ENCODE data around the gene KANSL3. TPM values are rescaled to one million over a fixed set of nuclear protein-coding genes. Genes with fewer than 3 reads are reported as not detected.
A peak's percentile ranks its signal among the peaks of the same experiment; 100 is the strongest.

The KANSL3 gene
- total RNA-seq, 4 donors from 2014 or later = 20.1 to 39.6 (median 36.0) TPM

DNA sequence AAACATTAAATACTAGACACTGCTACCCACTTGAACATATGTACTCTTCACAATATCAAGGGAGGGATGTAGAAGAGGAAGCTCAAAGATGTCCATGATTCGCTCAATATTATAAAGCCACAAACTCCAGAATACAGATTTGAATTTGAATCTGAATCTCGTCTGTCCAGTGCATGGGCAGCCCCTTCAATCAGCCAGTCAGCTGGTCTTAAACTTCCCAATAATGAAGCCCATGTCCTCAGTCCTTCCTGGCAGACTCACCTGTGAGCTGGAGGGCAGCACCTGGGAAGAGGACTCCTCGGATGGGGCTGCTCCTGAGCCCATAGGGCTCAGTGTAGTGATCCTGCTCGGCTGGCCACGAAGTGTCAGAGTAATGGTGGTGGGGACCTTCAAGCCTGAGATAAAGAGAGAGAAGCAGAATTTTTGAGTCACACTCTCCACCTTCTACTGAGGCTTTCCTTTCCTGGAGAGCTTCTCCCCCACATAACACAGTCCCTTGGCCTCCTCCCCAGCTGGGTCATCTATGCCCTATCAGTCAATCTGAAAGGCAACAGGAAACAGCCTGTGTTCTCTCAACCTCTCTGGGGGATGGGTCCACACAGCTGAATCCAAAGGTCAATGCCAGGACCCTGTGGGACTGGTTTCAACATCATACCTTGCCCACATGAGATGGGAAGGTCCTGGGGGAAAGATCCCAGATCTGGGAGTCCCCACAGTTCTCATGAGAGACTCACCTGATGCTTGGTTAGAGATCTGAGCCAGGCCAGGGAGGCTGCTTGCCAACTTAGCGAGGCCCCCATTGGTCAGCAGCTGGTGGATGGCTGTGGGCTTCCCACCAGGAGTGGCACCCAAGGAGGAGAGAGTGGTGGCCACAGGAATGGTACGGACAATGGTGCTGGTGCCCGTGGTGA lies 36.5 kb downstream of the KANSL3 start:
- no peak overlapping the region for H3K4me3 ChIP-seq (ENCODE audit: low read depth, poor library complexity, severe bottlenecking)
- WGBS, 2 donors = 86% methylated on average over 8 of the region's 8 CpGs
- TF ChIP-seq POLR2A (IDR thresholded peaks at IDR 0.05) = no peak
- TF ChIP-seq, protein P1, sequence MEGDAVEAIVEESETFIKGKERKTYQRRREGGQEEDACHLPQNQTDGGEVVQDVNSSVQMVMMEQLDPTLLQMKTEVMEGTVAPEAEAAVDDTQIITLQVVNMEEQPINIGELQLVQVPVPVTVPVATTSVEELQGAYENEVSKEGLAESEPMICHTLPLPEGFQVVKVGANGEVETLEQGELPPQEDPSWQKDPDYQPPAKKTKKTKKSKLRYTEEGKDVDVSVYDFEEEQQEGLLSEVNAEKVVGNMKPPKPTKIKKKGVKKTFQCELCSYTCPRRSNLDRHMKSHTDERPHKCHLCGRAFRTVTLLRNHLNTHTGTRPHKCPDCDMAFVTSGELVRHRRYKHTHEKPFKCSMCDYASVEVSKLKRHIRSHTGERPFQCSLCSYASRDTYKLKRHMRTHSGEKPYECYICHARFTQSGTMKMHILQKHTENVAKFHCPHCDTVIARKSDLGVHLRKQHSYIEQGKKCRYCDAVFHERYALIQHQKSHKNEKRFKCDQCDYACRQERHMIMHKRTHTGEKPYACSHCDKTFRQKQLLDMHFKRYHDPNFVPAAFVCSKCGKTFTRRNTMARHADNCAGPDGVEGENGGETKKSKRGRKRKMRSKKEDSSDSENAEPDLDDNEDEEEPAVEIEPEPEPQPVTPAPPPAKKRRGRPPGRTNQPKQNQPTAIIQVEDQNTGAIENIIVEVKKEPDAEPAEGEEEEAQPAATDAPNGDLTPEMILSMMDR (IDR thresholded peaks at IDR 0.05) = peak in 1 of 3 donors; percentile 27
- DNase-seq (ENCODE audit: low spot score in 2 of 2) = no peak
- intact Hi-C loops (cut with DNase I; ENCODE audit: low total_unique reads) = no loop called here

DNA sequence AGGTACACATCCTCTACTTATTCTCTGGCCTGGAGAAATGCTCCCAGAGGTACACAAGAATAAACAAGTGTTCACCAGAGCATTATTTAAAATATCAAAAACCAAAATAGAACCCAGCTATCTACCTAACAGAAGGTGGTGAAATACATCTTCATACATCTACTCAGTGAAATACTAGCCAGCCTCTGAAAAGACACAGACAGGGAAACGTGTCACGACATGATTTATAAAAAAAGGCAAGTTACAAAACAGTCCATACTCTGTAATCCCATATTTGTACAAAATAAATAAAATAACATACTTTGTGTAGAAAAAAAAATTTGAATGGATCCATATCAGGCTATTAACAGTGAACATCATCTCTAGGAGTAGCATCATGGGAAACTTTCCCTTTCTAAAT lies 38.2 kb downstream of the KANSL3 start:
- intact Hi-C loops (cut with DNase I; ENCODE audit: low total_unique reads) = no loop called here
- no peak overlapping the region for H3K4me3 ChIP-seq (ENCODE audit: low read depth, poor library complexity, severe bottlenecking)
- 68 to 74% methylated on average over 2 of the region's 2 CpGs for WGBS, 2 donors
- DNase-seq (ENCODE audit: low spot score in 2 of 2) = no peak
- TF ChIP-seq, protein P1 (IDR thresholded peaks at IDR 0.05) = no peak
- no peak for TF ChIP-seq POLR2A (IDR thresholded peaks at IDR 0.05)

DNA sequence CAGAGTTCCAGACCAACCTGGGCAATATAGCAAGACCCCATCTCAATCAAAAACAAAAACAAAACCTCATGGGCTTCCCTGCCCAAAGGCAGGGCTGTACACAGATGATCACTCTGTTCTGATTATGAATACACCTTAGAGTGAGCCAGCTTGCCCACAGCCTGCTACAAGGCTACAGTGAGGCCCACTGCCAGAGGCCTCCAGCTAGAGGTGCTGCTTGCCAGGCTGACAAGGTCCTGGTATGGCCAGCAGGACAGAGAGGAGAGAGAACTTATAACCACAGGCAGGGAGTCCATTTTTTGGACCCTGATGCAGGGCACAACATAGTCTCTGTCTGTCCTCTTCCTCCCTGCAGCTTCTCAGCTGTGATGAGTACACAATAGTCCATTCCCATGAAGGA lies 41.5 kb downstream of the KANSL3 start:
- intact Hi-C loops (cut with DNase I; ENCODE audit: low total_unique reads) = no loop called here
- TF ChIP-seq, protein P1 (IDR thresholded peaks at IDR 0.05) = no peak
- no peak for TF ChIP-seq POLR2A (IDR thresholded peaks at IDR 0.05)
- DNase-seq (ENCODE audit: low spot score in 2 of 2) = no peak
- no peak overlapping the region for H3K4me3 ChIP-seq (ENCODE audit: low read depth, poor library complexity, severe bottlenecking)

DNA sequence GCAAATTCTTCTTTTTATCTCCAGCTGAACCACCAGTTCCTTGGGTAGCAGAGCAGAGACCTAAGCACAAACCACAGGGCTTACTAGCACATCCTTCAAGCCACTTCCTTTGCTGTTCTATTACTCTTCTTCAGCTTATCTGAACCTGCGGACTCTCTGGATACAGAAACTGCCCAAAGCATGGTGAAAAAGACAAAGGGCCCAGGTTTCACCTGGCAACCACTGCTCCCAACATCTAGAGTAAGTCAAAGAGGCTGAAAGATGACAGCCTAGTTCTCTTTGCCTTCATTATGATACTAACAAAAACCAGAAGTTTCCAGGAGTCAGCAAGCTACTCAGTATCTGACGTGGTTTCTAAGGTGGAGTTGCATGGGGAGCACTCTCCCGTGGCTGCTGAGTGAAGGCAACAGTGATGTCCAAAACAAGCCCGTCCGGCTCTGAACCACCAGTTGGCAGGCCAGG lies 43.4 kb downstream of the KANSL3 start:
- no peak for DNase-seq (ENCODE audit: low spot score in 2 of 2)
- H3K4me3 ChIP-seq (ENCODE audit: low read depth, poor library complexity, severe bottlenecking) = no peak overlapping the region
- intact Hi-C loops (cut with DNase I; ENCODE audit: low total_unique reads) = no loop called here
- 77 to 89% methylated on average over 5 of the region's 5 CpGs for whole genome bisulfite sequencing, 2 donors
- no peak for TF ChIP-seq POLR2A (IDR thresholded peaks at IDR 0.05)
- TF ChIP-seq, protein P1 (IDR thresholded peaks at IDR 0.05) = no peak

DNA sequence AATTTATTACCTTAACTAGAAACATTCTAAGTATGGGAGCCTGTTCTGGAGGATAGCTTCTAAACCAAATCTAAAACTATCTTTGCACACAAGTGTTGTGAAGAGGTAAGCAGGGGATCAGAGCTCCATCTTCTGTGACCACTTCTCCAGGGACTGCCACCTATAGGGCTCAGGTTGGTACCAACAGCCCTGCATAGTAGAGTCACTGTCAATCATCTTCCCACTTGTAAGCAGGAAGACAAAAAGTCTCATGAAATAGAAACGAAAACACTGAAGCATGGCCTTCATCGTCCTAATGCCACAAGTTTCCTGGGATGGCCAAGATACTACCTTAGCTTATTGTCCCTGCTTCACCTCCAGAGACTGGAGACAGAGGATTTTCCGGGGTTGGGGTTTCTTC lies 43.8 kb downstream of the KANSL3 start:
- no peak for TF ChIP-seq POLR2A (IDR thresholded peaks at IDR 0.05)
- TF ChIP-seq, protein P1 (IDR thresholded peaks at IDR 0.05) = no peak
- DNase-seq (ENCODE audit: low spot score in 2 of 2) = no peak
- WGBS, 2 donors = 72 to 80% methylated on average over 3 of the region's 3 CpGs
- intact Hi-C loops (cut with DNase I; ENCODE audit: low total_unique reads) = no loop called here
- no peak overlapping the region for H3K4me3 ChIP-seq (ENCODE audit: low read depth, poor library complexity, severe bottlenecking)
